Choroid plexus epithelial cell (primary cell): Measurements from ENCODE around the gene ASPM.
A peak's percentile ranks its signal among the peaks of the same experiment; 100 is the strongest.

Source experiments
- DNase-seq: peaks from one replicate; pipeline ENCODE4 v3.0.0-alpha.2; 2010; ENCODE audit warnings: low read depth
- H3K4me3 ChIP-seq: 2 replicates; pipeline ENCODE4 v1.5.1; 2011; ENCODE audit warnings: low read depth, mild to moderate bottlenecking, control low read depth, low read length, moderate library complexity
- TF ChIP-seq, protein P1 (sequence below): conservative IDR thresholded peaks from 2 replicates; pipeline ENCODE4 v1.5.1; 2011; ENCODE audit warnings: low read depth, mild to moderate bottlenecking, control low read depth, inconsistent platforms, low read length, moderate library complexity

The ASPM gene, protein sequence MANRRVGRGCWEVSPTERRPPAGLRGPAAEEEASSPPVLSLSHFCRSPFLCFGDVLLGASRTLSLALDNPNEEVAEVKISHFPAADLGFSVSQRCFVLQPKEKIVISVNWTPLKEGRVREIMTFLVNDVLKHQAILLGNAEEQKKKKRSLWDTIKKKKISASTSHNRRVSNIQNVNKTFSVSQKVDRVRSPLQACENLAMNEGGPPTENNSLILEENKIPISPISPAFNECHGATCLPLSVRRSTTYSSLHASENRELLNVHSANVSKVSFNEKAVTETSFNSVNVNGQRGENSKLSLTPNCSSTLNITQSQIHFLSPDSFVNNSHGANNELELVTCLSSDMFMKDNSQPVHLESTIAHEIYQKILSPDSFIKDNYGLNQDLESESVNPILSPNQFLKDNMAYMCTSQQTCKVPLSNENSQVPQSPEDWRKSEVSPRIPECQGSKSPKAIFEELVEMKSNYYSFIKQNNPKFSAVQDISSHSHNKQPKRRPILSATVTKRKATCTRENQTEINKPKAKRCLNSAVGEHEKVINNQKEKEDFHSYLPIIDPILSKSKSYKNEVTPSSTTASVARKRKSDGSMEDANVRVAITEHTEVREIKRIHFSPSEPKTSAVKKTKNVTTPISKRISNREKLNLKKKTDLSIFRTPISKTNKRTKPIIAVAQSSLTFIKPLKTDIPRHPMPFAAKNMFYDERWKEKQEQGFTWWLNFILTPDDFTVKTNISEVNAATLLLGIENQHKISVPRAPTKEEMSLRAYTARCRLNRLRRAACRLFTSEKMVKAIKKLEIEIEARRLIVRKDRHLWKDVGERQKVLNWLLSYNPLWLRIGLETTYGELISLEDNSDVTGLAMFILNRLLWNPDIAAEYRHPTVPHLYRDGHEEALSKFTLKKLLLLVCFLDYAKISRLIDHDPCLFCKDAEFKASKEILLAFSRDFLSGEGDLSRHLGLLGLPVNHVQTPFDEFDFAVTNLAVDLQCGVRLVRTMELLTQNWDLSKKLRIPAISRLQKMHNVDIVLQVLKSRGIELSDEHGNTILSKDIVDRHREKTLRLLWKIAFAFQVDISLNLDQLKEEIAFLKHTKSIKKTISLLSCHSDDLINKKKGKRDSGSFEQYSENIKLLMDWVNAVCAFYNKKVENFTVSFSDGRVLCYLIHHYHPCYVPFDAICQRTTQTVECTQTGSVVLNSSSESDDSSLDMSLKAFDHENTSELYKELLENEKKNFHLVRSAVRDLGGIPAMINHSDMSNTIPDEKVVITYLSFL (N-terminal part only)

DNA sequence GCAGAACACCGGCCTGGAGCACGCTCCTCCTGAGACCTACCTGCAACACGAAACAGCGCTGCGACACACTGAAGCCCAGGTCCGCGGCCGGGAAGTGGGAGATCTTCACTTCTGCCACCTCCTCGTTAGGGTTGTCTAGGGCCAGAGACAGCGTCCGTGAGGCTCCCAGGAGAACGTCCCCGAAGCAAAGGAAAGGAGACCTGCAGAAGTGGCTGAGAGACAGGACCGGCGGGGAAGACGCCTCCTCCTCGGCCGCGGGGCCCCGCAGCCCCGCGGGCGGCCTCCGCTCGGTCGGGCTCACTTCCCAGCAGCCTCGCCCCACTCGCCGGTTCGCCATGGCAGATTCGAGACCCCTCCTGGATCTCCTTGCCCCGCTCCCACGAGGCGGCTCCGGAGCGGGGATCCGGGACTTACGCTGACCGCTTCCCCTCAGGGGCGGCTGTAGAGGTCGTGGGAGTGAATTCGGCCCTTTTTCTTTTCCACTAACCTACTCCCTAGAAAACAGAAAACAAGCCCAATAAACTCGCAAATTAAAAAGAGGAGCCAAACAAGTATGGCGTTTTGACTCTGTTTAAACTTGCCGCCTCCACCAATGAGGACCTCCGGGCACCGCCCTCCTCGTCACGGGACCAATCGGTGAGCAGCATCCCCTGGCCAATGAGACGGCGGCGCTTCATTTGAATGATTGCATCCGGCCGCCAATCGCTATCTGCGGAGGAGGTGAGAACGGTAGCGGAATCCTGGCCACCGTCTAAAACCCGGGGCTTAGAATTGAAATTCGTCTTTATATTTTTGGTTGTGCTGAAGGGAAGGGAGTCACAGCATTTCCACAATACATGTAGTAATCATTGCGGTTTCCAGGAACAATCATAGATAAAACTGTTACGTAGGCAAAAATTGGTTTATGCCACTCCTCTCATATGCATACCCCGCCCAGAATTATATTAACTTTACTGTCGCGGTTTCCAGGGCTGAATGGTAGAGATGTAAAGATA is at the start of gene ASPM:
TSS of gene ASPM (minus strand) at position 569 of the 995 bp plus-strand sequence. CDS start at position 337, 232 bp downstream.
- peak within 1 kb of the TSS; percentile 89 for H3K4me3 ChIP-seq
- DNase-seq = peak; percentile 97
- TF ChIP-seq, protein P1, sequence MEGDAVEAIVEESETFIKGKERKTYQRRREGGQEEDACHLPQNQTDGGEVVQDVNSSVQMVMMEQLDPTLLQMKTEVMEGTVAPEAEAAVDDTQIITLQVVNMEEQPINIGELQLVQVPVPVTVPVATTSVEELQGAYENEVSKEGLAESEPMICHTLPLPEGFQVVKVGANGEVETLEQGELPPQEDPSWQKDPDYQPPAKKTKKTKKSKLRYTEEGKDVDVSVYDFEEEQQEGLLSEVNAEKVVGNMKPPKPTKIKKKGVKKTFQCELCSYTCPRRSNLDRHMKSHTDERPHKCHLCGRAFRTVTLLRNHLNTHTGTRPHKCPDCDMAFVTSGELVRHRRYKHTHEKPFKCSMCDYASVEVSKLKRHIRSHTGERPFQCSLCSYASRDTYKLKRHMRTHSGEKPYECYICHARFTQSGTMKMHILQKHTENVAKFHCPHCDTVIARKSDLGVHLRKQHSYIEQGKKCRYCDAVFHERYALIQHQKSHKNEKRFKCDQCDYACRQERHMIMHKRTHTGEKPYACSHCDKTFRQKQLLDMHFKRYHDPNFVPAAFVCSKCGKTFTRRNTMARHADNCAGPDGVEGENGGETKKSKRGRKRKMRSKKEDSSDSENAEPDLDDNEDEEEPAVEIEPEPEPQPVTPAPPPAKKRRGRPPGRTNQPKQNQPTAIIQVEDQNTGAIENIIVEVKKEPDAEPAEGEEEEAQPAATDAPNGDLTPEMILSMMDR = no peak

DNA sequence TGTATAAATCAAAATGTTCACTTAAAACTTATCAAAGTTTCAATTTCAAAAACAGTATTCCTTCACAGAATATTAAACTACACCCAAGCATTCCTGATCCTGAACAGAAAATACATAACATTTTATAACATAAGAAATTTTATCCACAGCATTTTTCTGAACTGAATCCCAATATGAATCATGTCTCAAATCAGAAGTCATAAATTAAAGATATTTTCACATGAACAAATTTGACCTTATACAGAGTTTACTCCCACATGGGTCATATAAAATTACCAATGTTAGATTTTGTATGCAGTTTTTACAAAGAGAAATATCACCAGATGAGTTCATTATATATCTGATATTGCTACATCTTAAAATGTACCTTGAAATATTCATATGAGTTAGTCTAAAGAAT is 48.6 kb upstream of the ASPM start:
- TF ChIP-seq, protein P1 = no peak
- DNase-seq = no peak
- H3K4me3 ChIP-seq = no peak overlapping the region

DNA sequence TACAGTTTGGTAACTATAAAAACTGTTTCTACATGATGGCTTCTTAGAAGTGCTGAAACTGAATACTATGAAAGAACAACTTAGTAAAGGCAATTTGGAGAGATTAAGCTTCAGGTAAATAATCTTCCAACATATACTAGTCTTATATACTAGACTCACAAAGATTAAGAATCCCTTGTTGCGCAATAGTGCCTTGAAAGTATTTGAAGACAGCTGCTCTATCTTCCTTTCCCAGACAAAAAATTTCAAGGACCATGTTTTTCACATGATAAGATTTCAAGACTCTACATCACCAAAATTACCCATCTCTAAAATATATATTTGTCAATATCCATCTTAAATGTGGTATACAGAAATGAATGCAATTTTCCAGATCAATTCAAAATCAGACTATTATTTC is 37.7 kb upstream of the ASPM start:
- DNase-seq = peak; percentile 43
- no peak overlapping the region for H3K4me3 ChIP-seq
- TF ChIP-seq, protein P1 = no peak

DNA sequence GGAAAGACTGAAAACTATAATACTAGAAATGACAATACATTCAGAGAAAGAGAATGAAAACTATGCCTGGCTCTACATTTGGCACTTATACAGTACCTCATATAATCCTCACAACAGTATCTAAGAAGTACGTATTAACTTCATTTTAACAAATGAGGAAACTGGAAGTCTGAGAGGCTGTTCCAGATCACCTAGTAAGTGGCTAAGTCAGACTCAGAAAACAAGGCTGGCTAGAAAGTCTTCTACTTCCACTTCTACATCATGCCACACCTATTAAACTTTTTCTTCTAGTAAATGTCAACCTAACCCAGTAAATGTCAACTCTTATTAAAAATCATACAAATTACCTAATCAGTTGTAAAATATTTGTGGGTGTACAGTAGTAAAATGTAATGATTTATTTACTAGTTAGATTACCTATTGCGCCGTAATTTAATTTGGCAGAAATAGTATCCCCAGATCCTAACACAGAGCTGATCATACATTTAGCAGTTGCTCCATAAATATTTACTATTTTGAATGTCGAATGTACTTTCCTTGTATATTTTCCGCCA is 36.8 kb upstream of the ASPM start:
- no peak for DNase-seq
- TF ChIP-seq, protein P1 = no peak
- no peak overlapping the region for H3K4me3 ChIP-seq

DNA sequence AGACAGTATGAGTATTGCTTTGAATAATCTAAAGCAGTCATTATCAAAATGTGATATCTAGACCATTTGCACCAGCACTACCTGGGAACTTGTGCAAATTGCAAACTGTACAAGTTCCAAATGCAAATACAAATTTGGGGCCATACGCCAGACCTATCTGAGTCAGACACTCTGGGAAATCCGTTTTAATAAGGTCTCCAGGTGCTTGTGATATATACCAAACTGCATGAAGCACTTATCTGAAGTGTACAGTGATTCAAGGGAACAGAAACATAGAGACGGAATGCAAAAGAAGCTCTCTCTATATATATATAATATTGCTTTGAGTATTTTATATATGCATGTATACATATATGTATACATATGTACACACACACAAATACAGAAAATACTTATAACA is 36.2 kb upstream of the ASPM start:
- H3K4me3 ChIP-seq = no peak overlapping the region
- TF ChIP-seq, protein P1 = no peak
- no peak for DNase-seq
